K562 (cell line): Measurements from ENCODE around the gene TNFRSF6B. TPM values are rescaled to one million over a fixed set of nuclear protein-coding genes. Genes with fewer than 3 reads are reported as not detected.
A peak's percentile ranks its signal among the peaks of the same experiment; 100 is the strongest.

Experiments used
- CREB1 ChIP-seq, 2 experiments: sonication (generic) in 1 of 2; formaldehyde crosslinking in 1 of 2; IDR thresholded peaks; 2 replicates each; pipeline versions ENCODE4 v1.6.1 to v1.8.0; 2012 to 2022; ENCODE audit warnings: inconsistent platforms in 1 of 2, mild to moderate bottlenecking in 1 of 2, missing genetic modification reagents in 1 of 2, moderate library complexity in 1 of 2
- KLF1 ChIP-seq: fragments of 450-650 bp; IDR thresholded peaks from 2 replicates; pipeline ENCODE4 v1.6.1; 2016; ENCODE audit warnings: missing genetic modification characterization, missing compliant biosample characterization
- MNT ChIP-seq, 2 experiments: fragments of 450-650 bp; conservative IDR thresholded peaks; 2 replicates each; pipeline ENCODE4 v1.6.1; 2017; ENCODE audit warnings: mild to moderate bottlenecking in 2 of 2, moderate library complexity in 2 of 2
- NR2C1 ChIP-seq, 2 experiments: fragments of 450-650 bp; IDR thresholded peaks; 2 replicates each; pipeline ENCODE4 v1.6.1; 2017; ENCODE audit warnings: mild to moderate bottlenecking in 2 of 2, antibody characterized with exemption in 1 of 2, inconsistent platforms in 1 of 2, missing compliant biosample characterization in 1 of 2, missing genetic modification characterization in 1 of 2
- PHF8 ChIP-seq: fragments of 200-600 bp; sonication (generic); IDR thresholded peaks from 2 replicates; pipeline ENCODE4 v1.6.1; 2012; ENCODE audit warnings: mixed run types, mild to moderate bottlenecking, inconsistent platforms, low read length, moderate library complexity, borderline replicate concordance
- TBP ChIP-seq: optimal IDR thresholded peaks from 2 replicates; pipeline ENCODE3; 2011; ENCODE audit warnings: low read depth, low read length, improper control_type of control experiment
- TFE3 ChIP-seq: fragments of 450-650 bp; formaldehyde crosslinking; IDR thresholded peaks from 2 replicates; pipeline ENCODE4 v1.4.0; 2020; ENCODE audit warnings: mild to moderate bottlenecking, mixed read lengths
- ZBTB33 ChIP-seq: sonication (generic); formaldehyde crosslinking; IDR thresholded peaks from 2 replicates; pipeline ENCODE4 v1.8.1; 2023; ENCODE audit warnings: mild to moderate bottlenecking, missing genetic modification reagents
- ZNF324 ChIP-seq: fragments of 250-450 bp; sonication (Bioruptor Pico); IDR thresholded peaks from 2 replicates; pipeline ENCODE4 v1.4.0; 2020; ENCODE audit warnings: mild to moderate bottlenecking
- polyA plus RNA-seq, 8 experiments: library from polyadenylated mRNA; depleted of rRNA in 4 of 8; stranded (reverse) in 5 of 8; unstranded in 3 of 8; fragments of >200 nt; fragmentation: Nextera tagmentation in 2 of 8; fragmentation: Illumina TruSeq in 1 of 8; extraction: Ambion mirVana in 2 of 8; extraction: Trizol in 1 of 8; gene quantifications; 2 replicates each; pipeline versions ENCODE4 v1.2.1 to v1.2.3, GENCODE V29; 2011 to 2014; ENCODE audit warnings: inconsistent platforms in 1 of 8, missing spikeins in 1 of 8
- total RNA-seq, 7 experiments: library from RNA; depleted of rRNA in 6 of 7; stranded (reverse); fragments of >200 nt in 6 of 7; fragmentation: Illumina TruSeq in 2 of 7; extraction: Trizol in 2 of 7; gene quantifications; 2 replicates each; pipeline versions ENCODE4 v1.2.1 to v1.2.3, GENCODE V29; 2011 to 2021; ENCODE audit warnings: low replicate concordance in 1 of 7

TNFRSF6B gene
- total and polyA plus RNA-seq, 9 of the 15 experiments (the other 6 are each of a cell fraction or from before 2014, with no cell fraction given) = 0.10 to 3.5 (median 0.32) TPM; not detected in 6

- TF ChIP-seq CREB1 (IDR thresholded peaks at IDR 0.05) (no peak), CREB1 (CRISPR knock-in tag; IDR thresholded peaks at IDR 0.05) (0 out of 2 replicates have a peak, but pooled peaks have one; percentile 30), MNT (conservative IDR thresholded peaks at IDR 0.05) (no peak), TFE3 (CRISPR knock-in tag) (no peak), NR2C1 (IDR thresholded peaks at IDR 0.05) (no peak), NR2C1 (tag; IDR thresholded peaks at IDR 0.05) (0 out of 2 replicates have a peak, but pooled peaks have one; percentile 23), ZNF324 (CRISPR knock-in tag) (0 out of 2 replicates have a peak, but pooled peaks have one; percentile 11), TBP (no peak), PHF8 (peak; percentile 28; the same call in 1 of the 2 replicates), ZBTB33 (CRISPR knock-in tag) (peak; percentile 75), KLF1 (tag) (peak; percentile 23; the same call in 1 of the 2 replicates)
Observed at GRCh38 chr20:63686492-63687321, 9.7 kb upstream of the TNFRSF6B start (continued).
